K562 (cell line): ENCODE measurements around the gene TLR2. TPM values are rescaled to one million over a fixed set of nuclear protein-coding genes. Genes with fewer than 3 reads are reported as not detected.

ENCODE experiments used
- CAMTA2 ChIP-seq: fragments of 250-450 bp; sonication (Bioruptor Pico); conservative IDR thresholded peaks from 2 replicates; pipeline ENCODE4 v1.5.1; 2022
- MTA3 ChIP-seq: fragments of 450-650 bp; formaldehyde crosslinking; IDR thresholded peaks from 2 replicates; pipeline ENCODE4 v1.6.1; 2017; ENCODE audit warnings: mild to moderate bottlenecking, borderline replicate concordance
- NFYB ChIP-seq: IDR thresholded peaks from 2 replicates; pipeline ENCODE4 v1.6.1; 2011; ENCODE audit warnings: mild to moderate bottlenecking, moderate library complexity; ENCODE audit not compliant: insufficient read length; ENCODE audit errors: extremely low read depth
- RAD21 ChIP-seq, 2 experiments: fragments of 250-450 bp in 1 of 2; fragments of 450-650 bp in 1 of 2; sonication (Bioruptor Pico) in 1 of 2; formaldehyde crosslinking in 1 of 2; IDR thresholded peaks in 1 of 2; conservative IDR thresholded peaks in 1 of 2; 2 replicates each; pipeline versions ENCODE4 v1.4.0 to v1.8.0; 2020 to 2022; ENCODE audit warnings: mild to moderate bottlenecking in 2 of 2, moderate library complexity in 1 of 2
- SMC3 ChIP-seq: conservative IDR thresholded peaks from 2 replicates; pipeline ENCODE4 v1.6.1; 2011; ENCODE audit warnings: low read depth, low read length, improper control_type of control experiment; ENCODE audit not compliant: insufficient read depth
- SUPT5H ChIP-seq: fragments of 450-650 bp; IDR thresholded peaks from 2 replicates; pipeline ENCODE4 v1.6.1; 2016
- ZFP36 ChIP-seq: fragments of 150-350 bp; IDR thresholded peaks from 2 replicates; pipeline ENCODE4 v1.6.1; 2018; ENCODE audit warnings: low read length, low read depth; ENCODE audit not compliant: partially characterized antibody
- ZSCAN29 ChIP-seq: fragments of 450-650 bp; IDR thresholded peaks from 2 replicates; pipeline ENCODE4 v1.6.1; 2017
- polyA plus RNA-seq, 8 experiments: library from polyadenylated mRNA; depleted of rRNA in 4 of 8; stranded (reverse) in 5 of 8; unstranded in 3 of 8; fragments of >200 nt; fragmentation: Nextera tagmentation in 2 of 8; fragmentation: Illumina TruSeq in 1 of 8; extraction: Ambion mirVana in 2 of 8; extraction: Trizol in 1 of 8; gene quantifications; 2 replicates each; pipeline versions ENCODE4 v1.2.1 to v1.2.3, GENCODE V29; 2011 to 2014; ENCODE audit warnings: inconsistent platforms in 1 of 8, missing spikeins in 1 of 8
- total RNA-seq, 7 experiments: library from RNA; depleted of rRNA in 6 of 7; stranded (reverse); fragments of >200 nt in 6 of 7; fragmentation: Illumina TruSeq in 2 of 7; extraction: Trizol in 2 of 7; gene quantifications; 2 replicates each; pipeline versions ENCODE4 v1.2.1 to v1.2.3, GENCODE V29; 2011 to 2021; ENCODE audit warnings: low replicate concordance in 1 of 7
- TF ChIP-seq, protein P1 (sequence below), 2 experiments: fragments of 450-650 bp; formaldehyde crosslinking in 1 of 2; IDR thresholded peaks; 2 replicates each; pipeline versions ENCODE4 v1.4.0 to v1.6.1; 2014 to 2020; ENCODE audit warnings: mild to moderate bottlenecking in 2 of 2, borderline replicate concordance in 1 of 2, low read depth in 1 of 2
- TF ChIP-seq, protein P2 (sequence below): fragments of 250-450 bp; sonication (Bioruptor Pico); IDR thresholded peaks from 2 replicates; pipeline ENCODE4 v1.5.0; 2020; ENCODE audit warnings: mild to moderate bottlenecking
- TF ChIP-seq, protein P3 (sequence below): fragments of 250-450 bp; sonication (Bioruptor Pico); IDR thresholded peaks from 2 replicates; pipeline ENCODE4 v1.5.0; 2021

The TLR2 gene
- total and polyA plus RNA-seq, 9 of the 15 experiments (the other 6 are each of a cell fraction or from before 2014, with no cell fraction given) = 0.09 to 0.11 TPM; not detected in 7

DNA sequence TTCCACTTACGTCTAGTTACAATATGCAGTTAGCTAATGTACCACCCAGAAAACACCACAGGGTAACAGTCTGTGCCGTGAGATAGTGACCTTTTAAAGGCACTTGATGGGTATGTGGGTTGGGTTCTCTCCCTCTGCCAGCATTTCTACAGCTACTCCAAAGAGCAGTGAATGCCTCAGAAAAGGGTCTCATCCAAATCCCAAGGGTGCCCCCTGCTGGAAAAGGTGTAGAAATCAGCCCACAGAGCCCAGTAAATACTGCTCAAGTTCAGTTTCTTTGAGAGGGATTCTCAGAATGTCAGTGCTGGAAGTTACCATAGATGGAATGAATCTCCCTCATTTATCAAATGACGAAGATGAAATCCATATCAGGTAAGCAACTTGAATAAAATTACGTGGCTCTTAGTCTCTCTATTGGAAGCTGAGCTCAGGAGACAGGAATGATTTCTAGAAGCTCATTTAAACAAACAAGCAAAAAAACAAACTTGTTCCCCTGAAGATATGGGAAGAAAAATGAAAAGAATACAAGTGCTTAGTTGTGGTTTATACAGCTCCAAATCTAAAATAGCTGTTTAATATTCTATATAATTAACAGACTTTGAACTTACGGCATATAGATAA lies 66.2 kb downstream of the TLR2 start (continued):
- TF ChIP-seq, protein P1, sequence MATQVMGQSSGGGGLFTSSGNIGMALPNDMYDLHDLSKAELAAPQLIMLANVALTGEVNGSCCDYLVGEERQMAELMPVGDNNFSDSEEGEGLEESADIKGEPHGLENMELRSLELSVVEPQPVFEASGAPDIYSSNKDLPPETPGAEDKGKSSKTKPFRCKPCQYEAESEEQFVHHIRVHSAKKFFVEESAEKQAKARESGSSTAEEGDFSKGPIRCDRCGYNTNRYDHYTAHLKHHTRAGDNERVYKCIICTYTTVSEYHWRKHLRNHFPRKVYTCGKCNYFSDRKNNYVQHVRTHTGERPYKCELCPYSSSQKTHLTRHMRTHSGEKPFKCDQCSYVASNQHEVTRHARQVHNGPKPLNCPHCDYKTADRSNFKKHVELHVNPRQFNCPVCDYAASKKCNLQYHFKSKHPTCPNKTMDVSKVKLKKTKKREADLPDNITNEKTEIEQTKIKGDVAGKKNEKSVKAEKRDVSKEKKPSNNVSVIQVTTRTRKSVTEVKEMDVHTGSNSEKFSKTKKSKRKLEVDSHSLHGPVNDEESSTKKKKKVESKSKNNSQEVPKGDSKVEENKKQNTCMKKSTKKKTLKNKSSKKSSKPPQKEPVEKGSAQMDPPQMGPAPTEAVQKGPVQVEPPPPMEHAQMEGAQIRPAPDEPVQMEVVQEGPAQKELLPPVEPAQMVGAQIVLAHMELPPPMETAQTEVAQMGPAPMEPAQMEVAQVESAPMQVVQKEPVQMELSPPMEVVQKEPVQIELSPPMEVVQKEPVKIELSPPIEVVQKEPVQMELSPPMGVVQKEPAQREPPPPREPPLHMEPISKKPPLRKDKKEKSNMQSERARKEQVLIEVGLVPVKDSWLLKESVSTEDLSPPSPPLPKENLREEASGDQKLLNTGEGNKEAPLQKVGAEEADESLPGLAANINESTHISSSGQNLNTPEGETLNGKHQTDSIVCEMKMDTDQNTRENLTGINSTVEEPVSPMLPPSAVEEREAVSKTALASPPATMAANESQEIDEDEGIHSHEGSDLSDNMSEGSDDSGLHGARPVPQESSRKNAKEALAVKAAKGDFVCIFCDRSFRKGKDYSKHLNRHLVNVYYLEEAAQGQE (IDR thresholded peaks at IDR 0.05; ENCODE audit: borderline replicate concordance) = peak; percentile 52; the same call in 1 of the 2 replicates
- TF ChIP-seq, protein P1 (CRISPR knock-in tag; IDR thresholded peaks at IDR 0.05; ENCODE audit: low read depth) = no peak
- TF ChIP-seq MTA3 (no peak), ZSCAN29 (no peak), SMC3 (peak; percentile 57), CAMTA2 (CRISPR knock-in tag) (no peak), RAD21 (CRISPR knock-in tag; conservative IDR thresholded peaks at IDR 0.05 in 1 of 2, IDR thresholded peaks at IDR 0.05 in 1 of 2) (peak; percentile 46 to 77), SUPT5H (no peak), NFYB (no peak), ZFP36 (no peak)
- TF ChIP-seq, protein P2, sequence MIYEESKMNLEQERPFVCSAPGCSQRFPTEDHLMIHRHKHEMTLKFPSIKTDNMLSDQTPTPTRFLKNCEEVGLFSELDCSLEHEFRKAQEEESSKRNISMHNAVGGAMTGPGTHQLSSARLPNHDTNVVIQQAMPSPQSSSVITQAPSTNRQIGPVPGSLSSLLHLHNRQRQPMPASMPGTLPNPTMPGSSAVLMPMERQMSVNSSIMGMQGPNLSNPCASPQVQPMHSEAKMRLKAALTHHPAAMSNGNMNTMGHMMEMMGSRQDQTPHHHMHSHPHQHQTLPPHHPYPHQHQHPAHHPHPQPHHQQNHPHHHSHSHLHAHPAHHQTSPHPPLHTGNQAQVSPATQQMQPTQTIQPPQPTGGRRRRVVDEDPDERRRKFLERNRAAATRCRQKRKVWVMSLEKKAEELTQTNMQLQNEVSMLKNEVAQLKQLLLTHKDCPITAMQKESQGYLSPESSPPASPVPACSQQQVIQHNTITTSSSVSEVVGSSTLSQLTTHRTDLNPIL (CRISPR knock-in tag) = no peak
- TF ChIP-seq, protein P3, sequence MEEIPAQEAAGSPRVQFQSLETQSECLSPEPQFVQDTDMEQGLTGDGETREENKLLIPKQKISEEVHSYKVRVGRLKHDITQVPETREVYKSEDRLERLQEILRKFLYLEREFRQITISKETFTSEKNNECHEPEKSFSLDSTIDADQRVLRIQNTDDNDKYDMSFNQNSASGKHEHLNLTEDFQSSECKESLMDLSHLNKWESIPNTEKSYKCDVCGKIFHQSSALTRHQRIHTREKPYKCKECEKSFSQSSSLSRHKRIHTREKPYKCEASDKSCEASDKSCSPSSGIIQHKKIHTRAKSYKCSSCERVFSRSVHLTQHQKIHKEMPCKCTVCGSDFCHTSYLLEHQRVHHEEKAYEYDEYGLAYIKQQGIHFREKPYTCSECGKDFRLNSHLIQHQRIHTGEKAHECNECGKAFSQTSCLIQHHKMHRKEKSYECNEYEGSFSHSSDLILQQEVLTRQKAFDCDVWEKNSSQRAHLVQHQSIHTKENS = no peak
